DND-41 (cell line): ENCODE results near the gene KCNMA1.

Source experiments
- ATAC-seq: fragments of 200-7000 bp; cut with Tn5 transposase; 3 replicates; pipeline ENCODE4 v1.9.1; 2021; ENCODE audit warnings: low read depth; ENCODE audit not compliant: insufficient read depth
- DNase-seq: peaks from one replicate; pipeline ENCODE4 v3.0.0-alpha.2; 2020
- H2AFZ ChIP-seq: 2 replicates; pipeline ENCODE4 v1.6.0; 2012; ENCODE audit warnings: low read depth, low read length
- H3K27ac ChIP-seq: 2 replicates; pipeline ENCODE4 v1.5.1; 2012; ENCODE audit warnings: low read length, inconsistent platforms
- H3K27me3 ChIP-seq: fragments of 200-600 bp; sonication (generic); 2 replicates; pipeline ENCODE4 v1.6.0; 2012; ENCODE audit warnings: low read length, mild to moderate bottlenecking, inconsistent platforms; ENCODE audit not compliant: insufficient read depth, poor library complexity
- H3K36me3 ChIP-seq: 2 replicates; pipeline ENCODE4 v1.5.1; 2012; ENCODE audit warnings: low read length, inconsistent platforms; ENCODE audit not compliant: insufficient read depth
- H3K4me1 ChIP-seq: 2 replicates; pipeline ENCODE4 v1.5.1; 2012; ENCODE audit warnings: mild to moderate bottlenecking, low read length; ENCODE audit not compliant: insufficient read depth
- H3K4me2 ChIP-seq: 2 replicates; pipeline ENCODE4 v1.6.0; 2012; ENCODE audit warnings: mild to moderate bottlenecking, moderate library complexity, low read length, inconsistent platforms; ENCODE audit not compliant: insufficient read depth
- H3K4me3 ChIP-seq, 2 experiments: fragments of 200-600 bp in 1 of 2; shearing (Covaris generic) in 1 of 2; 2 replicates each; pipeline ENCODE4 v1.5.1; 2012 to 2016; ENCODE audit warnings: inconsistent platforms in 2 of 2, low read length in 2 of 2, mild to moderate bottlenecking in 2 of 2, low read depth in 1 of 2, moderate library complexity in 1 of 2
- H3K79me2 ChIP-seq: 2 replicates; pipeline ENCODE4 v1.6.0; 2012; ENCODE audit warnings: low read length, inconsistent platforms; ENCODE audit not compliant: insufficient read depth
- H3K9ac ChIP-seq: 2 replicates; pipeline ENCODE4 v1.6.0; 2012; ENCODE audit warnings: low read depth, mild to moderate bottlenecking, inconsistent platforms, low read length, moderate library complexity
- H3K9me3 ChIP-seq: 2 replicates; pipeline ENCODE4 v1.5.1; 2012; ENCODE audit warnings: low read length, moderate library complexity, mild to moderate bottlenecking, inconsistent platforms; ENCODE audit not compliant: insufficient read depth, severe bottlenecking
- H4K20me1 ChIP-seq: 2 replicates; pipeline ENCODE4 v1.6.0; 2012; ENCODE audit warnings: low read length; ENCODE audit not compliant: insufficient read depth
- EZH2 ChIP-seq: IDR thresholded peaks from 3 replicates; pipeline ENCODE4 v1.6.1; 2012; ENCODE audit warnings: borderline replicate concordance, low read depth, mild to moderate bottlenecking, moderate library complexity, low read length, inconsistent platforms; ENCODE audit not compliant: severe bottlenecking
- TF ChIP-seq, protein P1 (sequence below): IDR thresholded peaks from 2 replicates; pipeline ENCODE4 v1.5.1; 2012; ENCODE audit warnings: borderline replicate concordance, low read length, moderate library complexity, mild to moderate bottlenecking; ENCODE audit not compliant: poor library complexity, severe bottlenecking; ENCODE audit errors: extremely low read depth

The KCNMA1 gene

DNA sequence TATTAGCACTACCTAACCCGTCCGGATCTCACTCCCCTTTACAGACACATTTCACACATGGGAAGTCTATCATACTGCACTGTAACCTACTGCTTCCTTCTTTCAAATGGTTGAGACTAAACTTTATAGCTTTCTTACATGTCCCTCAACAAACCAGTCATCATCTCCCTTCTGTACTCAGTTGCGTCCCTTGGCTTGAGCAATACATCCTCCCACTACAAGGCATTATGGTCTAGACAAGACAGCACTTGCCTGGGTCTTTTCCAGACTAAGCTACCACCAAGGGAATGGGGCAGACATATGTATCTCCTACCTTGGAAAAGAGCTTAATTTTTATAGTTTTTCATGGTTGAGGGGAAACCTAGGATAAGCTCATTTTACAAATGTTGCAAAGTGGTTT lies 575.2 kb downstream of the KCNMA1 start:
- no peak for ATAC-seq

DNA sequence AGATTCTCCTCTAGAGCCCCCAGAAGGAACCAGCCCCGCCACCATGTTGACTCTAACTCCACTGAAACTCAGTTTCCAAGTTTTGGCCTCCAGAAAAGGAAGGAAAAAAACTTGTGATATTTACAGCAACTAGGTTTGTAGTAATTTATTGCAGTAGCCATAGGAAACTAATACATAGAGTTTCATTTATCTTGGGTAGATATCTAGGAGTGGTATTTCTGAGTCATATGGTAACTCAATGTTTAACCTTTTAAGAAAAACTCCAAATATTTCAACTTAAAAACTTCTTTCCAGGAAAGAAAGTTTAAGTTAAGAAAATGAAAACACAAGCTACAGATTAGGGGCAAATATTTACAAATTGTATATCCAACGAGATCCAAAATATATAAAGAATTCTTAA lies 576.7 kb downstream of the KCNMA1 start:
- Histone ChIP-seq H2AFZ (no peak overlapping the region), H3K4me3 (no peak overlapping the region), H4K20me1 (no peaks in the 10 kb centered on the region), H3K79me2 (no peaks in the 10 kb centered on the region), H3K27me3 (no peaks in the 10 kb centered on the region), H3K36me3 (no peaks in the 10 kb centered on the region), H3K4me2 (no peak overlapping the region), H3K9me3 (no peaks in the 10 kb centered on the region), H3K9ac (no peak overlapping the region), H3K4me1 (no peaks in the 10 kb centered on the region), H3K27ac (no peak overlapping the region)
- TF ChIP-seq, protein P1, sequence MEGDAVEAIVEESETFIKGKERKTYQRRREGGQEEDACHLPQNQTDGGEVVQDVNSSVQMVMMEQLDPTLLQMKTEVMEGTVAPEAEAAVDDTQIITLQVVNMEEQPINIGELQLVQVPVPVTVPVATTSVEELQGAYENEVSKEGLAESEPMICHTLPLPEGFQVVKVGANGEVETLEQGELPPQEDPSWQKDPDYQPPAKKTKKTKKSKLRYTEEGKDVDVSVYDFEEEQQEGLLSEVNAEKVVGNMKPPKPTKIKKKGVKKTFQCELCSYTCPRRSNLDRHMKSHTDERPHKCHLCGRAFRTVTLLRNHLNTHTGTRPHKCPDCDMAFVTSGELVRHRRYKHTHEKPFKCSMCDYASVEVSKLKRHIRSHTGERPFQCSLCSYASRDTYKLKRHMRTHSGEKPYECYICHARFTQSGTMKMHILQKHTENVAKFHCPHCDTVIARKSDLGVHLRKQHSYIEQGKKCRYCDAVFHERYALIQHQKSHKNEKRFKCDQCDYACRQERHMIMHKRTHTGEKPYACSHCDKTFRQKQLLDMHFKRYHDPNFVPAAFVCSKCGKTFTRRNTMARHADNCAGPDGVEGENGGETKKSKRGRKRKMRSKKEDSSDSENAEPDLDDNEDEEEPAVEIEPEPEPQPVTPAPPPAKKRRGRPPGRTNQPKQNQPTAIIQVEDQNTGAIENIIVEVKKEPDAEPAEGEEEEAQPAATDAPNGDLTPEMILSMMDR = no peak
- no peak for TF ChIP-seq EZH2
- DNase-seq = no peak
- ATAC-seq = no peak

More for the DNA sequence above, 575.2 kb downstream of the KCNMA1 start:
- no peak overlapping the region for H3K4me3 ChIP-seq
- no peaks in the 10 kb centered on the region for H4K20me1 ChIP-seq
- no peak overlapping the region for H3K27ac ChIP-seq
- no peak for TF ChIP-seq EZH2
- TF ChIP-seq, protein P1 = no peak
- no peaks in the 10 kb centered on the region for H3K36me3 ChIP-seq
- H3K9me3 ChIP-seq = no peaks in the 10 kb centered on the region
- H3K9ac ChIP-seq = no peak overlapping the region
- no peaks in the 10 kb centered on the region for H3K79me2 ChIP-seq
- DNase-seq = no peak
- H3K4me1 ChIP-seq = no peaks in the 10 kb centered on the region
- H3K27me3 ChIP-seq = peaks cover 3% of the 10 kb centered on the region
- H3K4me2 ChIP-seq = no peak overlapping the region
- H2AFZ ChIP-seq = no peak overlapping the region

DNA sequence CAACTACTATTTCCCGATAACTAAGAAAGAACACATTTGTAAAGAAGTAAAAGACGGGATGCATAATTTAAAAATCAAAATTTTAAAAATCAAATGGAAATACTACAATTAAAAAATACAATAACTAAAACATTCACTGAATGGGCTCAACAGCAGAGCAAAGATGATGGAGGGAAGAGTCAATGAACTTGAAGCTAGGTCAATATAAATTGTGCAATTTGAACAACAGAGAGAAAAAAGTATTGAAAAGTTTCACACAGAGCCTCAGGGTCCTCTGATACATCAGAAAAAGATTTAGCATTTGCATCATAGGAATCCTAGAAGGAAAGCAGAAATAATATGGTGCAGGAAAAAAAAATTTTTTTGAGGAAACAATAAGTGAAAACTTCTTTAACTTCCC lies 581.0 kb downstream of the KCNMA1 start:
- no peaks in the 10 kb centered on the region for H3K79me2 ChIP-seq
- no peak overlapping the region for H2AFZ ChIP-seq
- H3K27me3 ChIP-seq = no peaks in the 10 kb centered on the region
- no peaks in the 10 kb centered on the region for H3K9me3 ChIP-seq
- no peak overlapping the region for H3K4me3 ChIP-seq
- no peak overlapping the region for H3K9ac ChIP-seq
- TF ChIP-seq, protein P1 = no peak
- TF ChIP-seq EZH2 = no peak
- H3K27ac ChIP-seq = no peak overlapping the region
- no peaks in the 10 kb centered on the region for H4K20me1 ChIP-seq
- DNase-seq = no peak
- H3K4me1 ChIP-seq = peaks cover 2% of the 10 kb centered on the region; the same call in 1 of the 2 replicates
- no peak overlapping the region for H3K4me2 ChIP-seq
- no peaks in the 10 kb centered on the region for H3K36me3 ChIP-seq
- no peak for ATAC-seq

DNA sequence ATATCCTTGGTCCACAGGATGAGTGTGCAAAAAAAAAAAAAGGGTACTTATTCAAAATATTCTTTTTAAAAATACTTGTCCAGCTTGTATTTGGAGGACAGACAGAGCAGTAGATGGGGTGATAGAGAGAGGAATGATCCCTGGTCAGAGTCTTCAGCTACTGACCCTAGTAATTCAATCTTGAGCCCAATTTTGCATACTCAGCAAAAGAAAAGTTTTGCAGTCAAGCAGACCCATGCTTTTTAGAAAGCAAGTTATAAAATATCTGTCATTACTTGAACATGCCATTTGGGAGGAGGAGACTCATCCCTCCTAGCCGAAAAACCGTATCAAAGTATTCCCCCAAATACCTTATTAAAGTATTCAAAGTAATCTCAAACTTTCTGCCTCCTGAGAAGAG lies 585.0 kb downstream of the KCNMA1 start:
- no peaks in the 10 kb centered on the region for H3K27me3 ChIP-seq
- no peak overlapping the region for H3K4me3 ChIP-seq
- peaks cover 5% of the 10 kb centered on the region; the same call in 1 of the 2 replicates for H3K4me1 ChIP-seq
- no peaks in the 10 kb centered on the region for H4K20me1 ChIP-seq
- H3K79me2 ChIP-seq = no peaks in the 10 kb centered on the region
- H2AFZ ChIP-seq = no peak overlapping the region
- H3K27ac ChIP-seq = no peak overlapping the region
- DNase-seq (no peak), ATAC-seq (no peak)
- H3K36me3 ChIP-seq = no peaks in the 10 kb centered on the region
- no peak overlapping the region for H3K4me2 ChIP-seq
- no peaks in the 10 kb centered on the region for H3K9me3 ChIP-seq
- TF ChIP-seq EZH2 = no peak
- TF ChIP-seq, protein P1 = no peak
- no peak overlapping the region for H3K9ac ChIP-seq
